ENCODE results near the gene HOMER1.
A peak's percentile ranks its signal among the peaks of the same experiment; 100 is the strongest.

Gene HOMER1

DNA sequence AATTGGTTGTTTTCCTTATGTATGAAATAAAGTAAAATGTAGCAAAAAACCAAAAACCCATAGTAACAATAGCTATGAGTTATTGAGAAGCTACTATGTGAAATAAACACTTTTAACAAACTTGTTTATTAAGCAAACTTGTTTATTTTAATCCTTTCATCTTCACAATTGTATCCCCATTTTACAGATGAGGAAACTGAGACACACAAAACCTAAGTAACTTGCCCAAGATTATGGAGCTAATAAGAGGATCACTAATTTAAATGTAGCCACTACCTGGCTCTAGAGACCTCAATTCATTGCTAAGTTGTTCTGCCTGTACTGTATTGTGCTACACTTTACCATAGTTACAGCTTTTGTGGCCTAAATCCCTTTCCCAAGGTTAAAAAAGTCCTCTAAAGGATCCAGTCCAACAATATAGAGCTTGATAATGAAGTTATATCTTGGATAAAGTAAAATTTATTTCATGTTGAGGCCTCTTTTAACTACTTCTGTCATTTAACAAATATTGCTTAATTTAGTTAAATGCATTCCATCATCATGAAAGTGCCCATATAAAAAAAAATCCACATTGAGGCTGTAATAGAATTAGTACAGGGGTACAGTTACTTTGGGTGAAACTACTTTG lies 22.1 kb downstream of the HOMER1 start:
- no peak for DNase-seq (ENCODE audit: low read depth in 2 of 2)
- TF ChIP-seq, protein P1, sequence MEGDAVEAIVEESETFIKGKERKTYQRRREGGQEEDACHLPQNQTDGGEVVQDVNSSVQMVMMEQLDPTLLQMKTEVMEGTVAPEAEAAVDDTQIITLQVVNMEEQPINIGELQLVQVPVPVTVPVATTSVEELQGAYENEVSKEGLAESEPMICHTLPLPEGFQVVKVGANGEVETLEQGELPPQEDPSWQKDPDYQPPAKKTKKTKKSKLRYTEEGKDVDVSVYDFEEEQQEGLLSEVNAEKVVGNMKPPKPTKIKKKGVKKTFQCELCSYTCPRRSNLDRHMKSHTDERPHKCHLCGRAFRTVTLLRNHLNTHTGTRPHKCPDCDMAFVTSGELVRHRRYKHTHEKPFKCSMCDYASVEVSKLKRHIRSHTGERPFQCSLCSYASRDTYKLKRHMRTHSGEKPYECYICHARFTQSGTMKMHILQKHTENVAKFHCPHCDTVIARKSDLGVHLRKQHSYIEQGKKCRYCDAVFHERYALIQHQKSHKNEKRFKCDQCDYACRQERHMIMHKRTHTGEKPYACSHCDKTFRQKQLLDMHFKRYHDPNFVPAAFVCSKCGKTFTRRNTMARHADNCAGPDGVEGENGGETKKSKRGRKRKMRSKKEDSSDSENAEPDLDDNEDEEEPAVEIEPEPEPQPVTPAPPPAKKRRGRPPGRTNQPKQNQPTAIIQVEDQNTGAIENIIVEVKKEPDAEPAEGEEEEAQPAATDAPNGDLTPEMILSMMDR (IDR thresholded peaks at IDR 0.05; ENCODE audit: low read depth, low read length): no peak
- no peak overlapping the region for H3K4me3 ChIP-seq (replicated peaks in 1 of 2; ENCODE audit: low read depth in 2 of 2, low read length in 2 of 2)

DNA sequence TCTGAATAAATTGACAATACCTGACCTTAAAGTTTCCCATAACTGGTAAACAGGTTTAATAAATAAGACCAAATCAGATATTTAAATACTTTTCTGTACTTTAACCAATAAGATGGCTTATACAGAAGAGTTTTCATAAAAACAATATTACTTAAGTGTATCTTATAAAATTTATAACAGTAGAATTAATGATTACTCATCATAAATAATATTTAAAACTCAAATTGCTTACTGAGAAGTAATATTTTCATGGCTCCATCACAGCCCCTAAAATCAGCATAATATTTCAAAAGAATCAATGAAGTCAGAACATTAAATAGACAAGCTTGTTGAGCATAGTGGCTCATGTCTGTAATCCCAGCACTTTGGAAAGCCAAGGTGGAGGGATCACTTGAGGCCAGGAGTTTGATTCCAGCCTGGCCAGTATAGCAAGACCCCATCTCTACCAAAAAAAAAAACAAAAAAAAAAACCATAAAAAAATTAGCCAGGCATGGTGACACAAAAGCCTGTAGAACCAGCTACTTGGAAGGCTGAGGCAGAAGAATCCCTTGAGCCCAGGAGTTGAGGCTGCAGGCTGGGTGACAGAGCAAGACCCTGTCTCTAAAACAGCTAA lies 23.5 kb downstream of the HOMER1 start:
- TF ChIP-seq, protein P1 (IDR thresholded peaks at IDR 0.05; ENCODE audit: low read depth, low read length): no peak
- DNase-seq (ENCODE audit: low read depth in 2 of 2): no peak
- H3K4me3 ChIP-seq (replicated peaks in 1 of 2; ENCODE audit: low read depth in 2 of 2, low read length in 2 of 2): no peak overlapping the region

GRCh38 chr5:79489773-79490172 lies 24.2 kb downstream of the HOMER1 start:
- TF ChIP-seq, protein P1 (IDR thresholded peaks at IDR 0.05; ENCODE audit: low read depth, low read length): no peak

DNA sequence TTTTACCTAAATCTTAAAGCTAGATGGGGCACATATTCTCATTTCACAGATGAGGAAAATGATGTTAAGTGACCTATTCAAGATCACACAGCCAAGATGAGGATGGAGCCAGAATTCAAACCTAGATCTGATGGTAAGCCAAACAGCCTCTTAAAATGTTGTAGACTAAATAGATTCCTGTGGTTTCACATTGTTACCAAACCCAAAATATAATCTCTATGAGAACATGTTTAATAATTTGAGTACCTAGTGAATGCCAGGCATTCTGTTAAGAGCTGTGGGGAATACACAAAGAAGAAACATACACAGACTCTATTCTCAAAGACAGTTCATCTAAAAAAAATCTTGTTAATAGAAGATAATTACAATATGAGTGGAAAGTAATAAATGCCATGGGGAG lies 25.2 kb downstream of the HOMER1 start:
- no peak overlapping the region for H3K4me3 ChIP-seq (replicated peaks in 1 of 2; ENCODE audit: low read depth in 2 of 2, low read length in 2 of 2)
- TF ChIP-seq, protein P1 (IDR thresholded peaks at IDR 0.05; ENCODE audit: low read depth, low read length): no peak
- DNase-seq (ENCODE audit: low read depth in 2 of 2): peak; percentile 39 to 51

More at GRCh38 chr5:79489773-79490172, 24.2 kb downstream of the HOMER1 start:
- no peak for DNase-seq (ENCODE audit: low read depth in 2 of 2)
- no peak overlapping the region for H3K4me3 ChIP-seq (replicated peaks in 1 of 2; ENCODE audit: low read depth in 2 of 2, low read length in 2 of 2)

GRCh38 chr5:79488058-79488457 lies 25.9 kb downstream of the HOMER1 start:
- no peak for DNase-seq (ENCODE audit: low read depth in 2 of 2)
- H3K4me3 ChIP-seq (replicated peaks in 1 of 2; ENCODE audit: low read depth in 2 of 2, low read length in 2 of 2): no peak overlapping the region
- TF ChIP-seq, protein P1 (IDR thresholded peaks at IDR 0.05; ENCODE audit: low read depth, low read length): no peak

DNA sequence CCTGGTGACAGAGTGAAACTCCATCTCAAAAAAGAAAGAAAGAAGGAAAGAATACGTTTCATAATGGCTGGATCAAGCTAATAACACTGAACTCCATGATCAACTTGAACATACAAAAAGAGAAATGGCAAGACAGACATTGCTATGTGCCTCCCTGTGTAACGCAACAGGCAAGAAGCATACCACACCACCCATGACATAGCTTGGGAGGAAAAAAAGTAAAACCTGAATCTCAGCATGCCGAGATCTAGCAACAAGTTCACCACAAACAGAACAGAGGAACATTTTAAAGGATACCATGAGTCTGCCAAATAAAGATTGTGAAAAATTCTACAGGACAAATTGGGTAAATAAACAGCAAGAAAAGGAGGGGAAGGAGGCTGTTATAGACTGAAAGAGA lies 26.7 kb downstream of the HOMER1 start:
- TF ChIP-seq, protein P1 (IDR thresholded peaks at IDR 0.05; ENCODE audit: low read depth, low read length): no peak
- DNase-seq (ENCODE audit: low read depth in 2 of 2): no peak
- H3K4me3 ChIP-seq (replicated peaks in 1 of 2; ENCODE audit: low read depth in 2 of 2, low read length in 2 of 2): no peak overlapping the region

Measured in cardiac fibroblast (primary cell).